CD4-positive, alpha-beta memory T cell (primary cell): ENCODE data around the gene SLK. TPM values are rescaled to one million over a fixed set of nuclear protein-coding genes. Genes with fewer than 3 reads are reported as not detected.

ENCODE experiments used
- CTCF ChIA-PET: fragments of 350-600 bp; sonication (Branson Sonifier 250); formaldehyde crosslinking; loops from one replicate; lab custom pipeline; 2021; ENCODE audit warnings: inconsistent platforms; ENCODE audit not compliant: partially characterized antibody; lab: Charles Lee
- POLR2A ChIA-PET: fragments of 350-600 bp; sonication (Branson Sonifier 250); formaldehyde crosslinking; loops from one replicate; lab custom pipeline; 2021; ENCODE audit not compliant: partially characterized antibody; lab: Charles Lee
- DNase-seq, 5 donors: peaks; one replicate each; pipeline versions ENCODE4 v3.0.0 to v3.0.0-alpha.2; 2020 to 2022; ENCODE audit warnings: mixed read lengths in 1 of 5
- H3K27ac ChIP-seq: one replicate; pipeline ENCODE4 v1.7.0; 2013; ENCODE audit warnings: low read depth, low read length
- H3K27me3 ChIP-seq: 2 replicates; pipeline ENCODE4 v1.7.0; 2013; ENCODE audit warnings: mild to moderate bottlenecking, low read length, moderate library complexity; ENCODE audit not compliant: insufficient read depth
- H3K36me3 ChIP-seq: 2 replicates; pipeline ENCODE4 v1.7.0; 2013; ENCODE audit warnings: mild to moderate bottlenecking, low read length, moderate library complexity; ENCODE audit not compliant: insufficient read depth
- H3K4me1 ChIP-seq: 2 replicates; pipeline ENCODE4 v1.7.0; 2013; ENCODE audit warnings: mild to moderate bottlenecking, low read length, moderate library complexity; ENCODE audit not compliant: insufficient read depth
- H3K4me3 ChIP-seq, 2 donors: one replicate each; pipeline ENCODE4 v1.7.0; 2013; ENCODE audit warnings: low read length in 2 of 2, mild to moderate bottlenecking in 1 of 2
- H3K9me3 ChIP-seq, 2 donors: one replicate each; pipeline ENCODE4 v1.7.0; 2013; ENCODE audit warnings: low read length in 2 of 2, control low read depth in 1 of 2; ENCODE audit not compliant: control insufficient read depth in 1 of 2
- H3K27ac Mint-ChIP-seq, 7 donors: one replicate each; pipeline ENCODE4 v1.8.0; 2020 to 2021; ENCODE audit warnings: mixed read lengths in 7 of 7, mild to moderate bottlenecking in 6 of 7, inconsistent platforms in 3 of 7, moderate library complexity in 3 of 7
- H3K27me3 Mint-ChIP-seq, 2 donors: one replicate each; pipeline ENCODE4 v1.8.0; 2020 to 2021; ENCODE audit warnings: mixed read lengths in 2 of 2
- H3K36me3 Mint-ChIP-seq, 2 donors: one replicate each; pipeline ENCODE4 v1.8.0; 2020 to 2021; ENCODE audit warnings: mixed read lengths in 2 of 2, inconsistent platforms in 1 of 2, mild to moderate bottlenecking in 1 of 2
- H3K4me1 Mint-ChIP-seq, 4 donors: one replicate each; pipeline ENCODE4 v1.8.0; 2020 to 2021; ENCODE audit warnings: mixed read lengths in 4 of 4, mild to moderate bottlenecking in 1 of 4
- H3K4me3 Mint-ChIP-seq, 8 donors: one replicate each; pipeline ENCODE4 v1.8.0; 2020 to 2021; ENCODE audit warnings: mixed read lengths in 8 of 8, mild to moderate bottlenecking in 7 of 8, moderate library complexity in 6 of 8, inconsistent platforms in 3 of 8
- H3K9me3 Mint-ChIP-seq, 8 donors: one replicate each; pipeline ENCODE4 v1.8.0; 2020 to 2021; ENCODE audit warnings: mixed read lengths in 8 of 8, mild to moderate bottlenecking in 5 of 8, inconsistent platforms in 3 of 8, moderate library complexity in 1 of 8
- intact Hi-C: fragments of 100-400 bp; cut with micrococcal nuclease; formaldehyde crosslinking; loops from one replicate; pipeline ENCODE4 v1.15.1; 2023
- polyA plus RNA-seq, 2 donors: library from polyadenylated mRNA; unstranded; fragments of 300-500 nt; fragmentation: Illumina TruSeq; gene quantifications; one replicate each; pipeline ENCODE4 v1.2.3, GENCODE V29; 2021
- total RNA-seq, 2 experiments: library from RNA; stranded (reverse); gene quantifications; one replicate each; pipeline ENCODE4 v1.2.3, GENCODE V29; 2021

SLK gene
- total and polyA plus RNA-seq, 4 experiments from 2014 or later: 1.6 to 31.1 (median 22.6) TPM

- Mint-ChIP-seq H3K36me3 (peaks cover 3 to 4% of the 10 kb centered on the region in 2 donors), H3K4me3 (no peak overlapping the region), H3K9me3 (peaks cover 0 to 1% (median 0%) of the 10 kb centered on the region in 8 donors), H3K27ac (peak overlapping the region in 1 of 7 donors; percentile 69), H3K27me3 (no peaks in the 10 kb centered on the region), H3K4me1 (peaks cover 0 to 2% (median under 1%) of the 10 kb centered on the region in 4 donors)
- H3K4me1 ChIP-seq: no peaks in the 10 kb centered on the region
- H3K27me3 ChIP-seq: no peaks in the 10 kb centered on the region
- H3K9me3 ChIP-seq: no peaks in the 10 kb centered on the region
- no peak overlapping the region for H3K4me3 ChIP-seq
- no peak for DNase-seq
- intact Hi-C loops: no loop called here
- no peak overlapping the region for H3K27ac ChIP-seq
- no peaks in the 10 kb centered on the region for H3K36me3 ChIP-seq
- CTCF ChIA-PET: interaction anchor here (0.6 kb wide), 1 partner anchor 22 kb away, joined by 4 read pairs; no protein-coding TSS in a partner anchor
- POLR2A ChIA-PET: no interaction called here
Measured at GRCh38 chr10:104036518-104037260, 69.7 kb downstream of the SLK start.

- ChIA-PET POLR2A (no interaction called here), CTCF (interaction anchor here (0.6 to 1.3 kb wide), 3 partner anchors 23 to 84 kb away, joined by 3 to 4 read pairs (median 3); partner anchors contain the start of gene SFR1)
- H3K27ac Mint-ChIP-seq: no peak overlapping the region
- no peak overlapping the region for H3K4me3 Mint-ChIP-seq
- Histone ChIP-seq H3K9me3 (no peaks in the 10 kb centered on the region), H3K36me3 (no peaks in the 10 kb centered on the region), H3K27me3 (no peaks in the 10 kb centered on the region), H3K27ac (no peak overlapping the region), H3K4me1 (no peaks in the 10 kb centered on the region), H3K4me3 (no peak overlapping the region)
- H3K36me3 Mint-ChIP-seq: peaks cover 0 to under 1% of the 10 kb centered on the region in 2 donors
- H3K9me3 Mint-ChIP-seq: peaks cover 0 to 1% (median 0%) of the 10 kb centered on the region in 8 donors
- H3K4me1 Mint-ChIP-seq: peaks cover 0 to 1% (median 0%) of the 10 kb centered on the region in 4 donors
- H3K27me3 Mint-ChIP-seq: no peaks in the 10 kb centered on the region
- intact Hi-C loops: no loop called here
- DNase-seq: no peak
Measured at GRCh38 chr10:104037261-104037951, 70.5 kb downstream of the SLK start.

DNA sequence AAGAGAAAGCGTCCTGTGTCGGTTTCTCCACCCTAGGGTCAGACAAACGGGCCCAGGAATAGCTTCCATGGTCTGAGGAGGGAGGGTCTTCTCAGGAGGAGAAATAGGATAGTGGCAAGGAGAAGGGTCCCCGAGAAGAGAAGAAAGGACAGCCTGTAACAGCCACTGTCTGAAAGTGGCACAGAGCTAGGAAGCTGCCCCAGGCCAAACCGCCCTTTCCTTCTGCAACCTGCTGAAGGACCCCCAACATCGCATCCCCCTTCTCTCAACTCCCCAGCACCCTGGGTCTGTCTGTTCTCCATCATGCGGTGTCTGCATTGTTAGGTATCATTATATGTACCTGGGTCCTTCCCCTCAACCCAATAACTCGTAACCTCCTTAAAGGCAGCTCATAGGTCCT is 71.6 kb downstream of the SLK start:
- Histone ChIP-seq H3K9me3 (no peaks in the 10 kb centered on the region), H3K27me3 (no peaks in the 10 kb centered on the region), H3K36me3 (no peaks in the 10 kb centered on the region), H3K4me1 (no peaks in the 10 kb centered on the region), H3K4me3 (no peak overlapping the region), H3K27ac (no peak overlapping the region)
- Mint-ChIP-seq H3K27ac (no peak overlapping the region), H3K4me3 (no peak overlapping the region), H3K4me1 (peaks cover 0 to 1% (median 0%) of the 10 kb centered on the region in 4 donors), H3K27me3 (no peaks in the 10 kb centered on the region), H3K9me3 (peaks cover 0 to 1% (median 0%) of the 10 kb centered on the region in 8 donors), H3K36me3 (no peaks in the 10 kb centered on the region)
- ChIA-PET CTCF (interaction anchor here (1.2 to 1.3 kb wide), 2 partner anchors 71 to 83 kb away, joined by 3 read pairs; partner anchors contain the start of gene SFR1), POLR2A (no interaction called here)
- intact Hi-C loops: no loop called here
- DNase-seq: no peak

DNA sequence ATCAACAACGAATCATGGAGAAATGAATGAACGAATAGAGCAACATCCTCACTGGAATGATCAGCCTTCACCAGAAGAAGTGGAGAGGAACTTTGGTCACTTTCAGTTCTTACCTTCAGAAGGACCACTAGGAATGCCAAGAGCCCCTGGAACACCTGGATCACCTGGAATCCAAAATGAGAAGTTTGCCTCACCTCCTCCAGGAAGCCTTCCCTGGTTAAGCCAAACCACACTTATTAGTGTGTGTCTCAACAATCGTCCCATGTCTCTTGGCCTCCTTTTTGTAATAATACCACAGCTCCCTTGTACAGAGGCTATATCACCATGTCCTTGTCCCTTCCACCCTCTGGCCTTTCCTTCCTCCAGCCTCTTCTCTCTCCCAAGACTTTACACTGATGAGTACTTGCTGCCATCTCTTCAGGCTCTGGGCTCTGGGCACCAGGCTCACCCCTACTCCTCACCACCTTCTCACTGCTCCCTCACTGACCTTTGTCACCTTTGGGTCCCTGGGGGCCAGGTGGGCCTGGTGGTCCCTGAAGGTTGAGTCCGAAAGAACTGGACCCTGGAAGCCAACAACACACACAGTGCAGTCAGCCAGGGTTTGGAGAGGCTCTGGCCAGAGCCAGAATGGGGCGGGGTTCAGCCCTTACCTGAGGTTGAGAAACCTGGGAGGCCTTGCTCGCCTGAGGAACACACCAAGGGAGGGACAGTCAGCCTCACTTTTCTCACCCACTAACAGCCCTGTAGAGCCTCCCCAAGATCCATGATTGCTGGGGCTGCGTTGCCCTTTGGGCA is 72.2 kb downstream of the SLK start:
- peaks cover 0 to 1% (median 0%) of the 10 kb centered on the region in 8 donors for H3K9me3 Mint-ChIP-seq
- ChIA-PET CTCF (interaction anchor here (1.2 to 1.3 kb wide), 2 partner anchors 70 to 82 kb away, joined by 3 read pairs; partner anchors contain the start of gene SFR1), POLR2A (interaction anchor here (1.0 kb wide), 1 partner anchor 8 kb away, joined by 3 read pairs; no protein-coding TSS in a partner anchor)
- H3K4me1 Mint-ChIP-seq: peaks cover 0 to 1% (median 0%) of the 10 kb centered on the region in 4 donors
- no peaks in the 10 kb centered on the region for H3K27me3 Mint-ChIP-seq
- Histone ChIP-seq H3K4me3 (no peak overlapping the region), H3K27ac (no peak overlapping the region), H3K27me3 (no peaks in the 10 kb centered on the region), H3K9me3 (no peaks in the 10 kb centered on the region), H3K36me3 (no peaks in the 10 kb centered on the region), H3K4me1 (no peaks in the 10 kb centered on the region)
- peak overlapping the region in 2 of 7 donors; percentile 52 to 54 for H3K27ac Mint-ChIP-seq
- intact Hi-C loops: no loop called here
- H3K36me3 Mint-ChIP-seq: no peaks in the 10 kb centered on the region
- H3K4me3 Mint-ChIP-seq: no peak overlapping the region
- DNase-seq: no peak

DNA sequence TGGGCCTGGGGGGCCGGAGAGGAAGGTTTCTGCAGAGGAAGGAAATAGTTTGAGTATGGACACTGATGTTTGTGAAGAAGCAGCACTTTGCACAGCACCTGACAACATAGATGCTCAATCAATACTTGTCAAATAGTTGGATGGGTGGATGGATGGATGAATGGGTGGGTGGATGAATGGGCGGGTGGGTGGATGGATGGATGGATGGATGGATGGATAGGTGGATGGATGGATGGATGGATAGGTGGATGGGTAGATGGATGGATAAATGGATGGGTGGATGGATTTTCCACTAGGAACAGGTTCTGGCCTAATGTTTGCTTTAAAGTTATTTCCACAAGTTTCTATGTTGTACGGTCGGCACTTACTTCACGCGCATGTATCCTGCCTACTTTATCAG is 73.4 kb downstream of the SLK start:
- Mint-ChIP-seq H3K36me3 (no peaks in the 10 kb centered on the region), H3K4me1 (peaks cover 0 to 1% (median 0%) of the 10 kb centered on the region in 4 donors), H3K27ac (peak overlapping the region in 1 of 7 donors; percentile 42), H3K27me3 (no peaks in the 10 kb centered on the region), H3K9me3 (peaks cover 0 to 1% (median 0%) of the 10 kb centered on the region in 8 donors), H3K4me3 (no peak overlapping the region)
- H3K27ac ChIP-seq: no peak overlapping the region
- ChIA-PET POLR2A (interaction anchor here (1.0 kb wide), 1 partner anchor 9 kb away, joined by 3 read pairs; no protein-coding TSS in a partner anchor), CTCF (no interaction called here)
- H3K4me3 ChIP-seq: no peak overlapping the region
- intact Hi-C loops: no loop called here
- no peaks in the 10 kb centered on the region for H3K36me3 ChIP-seq
- no peaks in the 10 kb centered on the region for H3K27me3 ChIP-seq
- H3K4me1 ChIP-seq: no peaks in the 10 kb centered on the region
- no peak for DNase-seq
- no peaks in the 10 kb centered on the region for H3K9me3 ChIP-seq

GRCh38 chr10:104040862-104041789 is 74.2 kb downstream of the SLK start:
- ChIA-PET POLR2A (no interaction called here), CTCF (no interaction called here)
- Histone ChIP-seq H3K9me3 (no peaks in the 10 kb centered on the region), H3K4me1 (no peaks in the 10 kb centered on the region), H3K27ac (no peak overlapping the region), H3K36me3 (no peaks in the 10 kb centered on the region), H3K27me3 (no peaks in the 10 kb centered on the region), H3K4me3 (no peak overlapping the region)
- no peak for DNase-seq
- intact Hi-C loops: no loop called here
- no peaks in the 10 kb centered on the region for H3K36me3 Mint-ChIP-seq
- no peaks in the 10 kb centered on the region for H3K4me1 Mint-ChIP-seq
- peak overlapping the region in 1 of 7 donors; percentile 42 for H3K27ac Mint-ChIP-seq
- H3K9me3 Mint-ChIP-seq: peaks cover 0 to 1% (median 0%) of the 10 kb centered on the region in 8 donors
- no peaks in the 10 kb centered on the region for H3K27me3 Mint-ChIP-seq
- H3K4me3 Mint-ChIP-seq: no peak overlapping the region
